Colonic mucosa (tissue), 4 donors: ENCODE measurements around the gene TMLHE. TPM values are rescaled to one million over a fixed set of nuclear protein-coding genes. Genes with fewer than 3 reads are reported as not detected.
"Not testable (repeated sequence)": the region's sequence is repeated elsewhere in the genome, so short reads cannot be mapped to it uniquely, and the experiment has no call there.

ENCODE experiments used
- DNase-seq: peaks from one replicate; pipeline ENCODE4 v3.0.0-alpha.2; 2020
- H3K27ac ChIP-seq: fragments of 200-600 bp; one replicate; pipeline ENCODE4 v1.8.0; 2021
- H3K27me3 ChIP-seq: fragments of 200-600 bp; one replicate; pipeline ENCODE4 v1.8.0; 2021
- H3K36me3 ChIP-seq: fragments of 200-600 bp; one replicate; pipeline ENCODE4 v1.8.0; 2021
- H3K4me1 ChIP-seq: fragments of 200-600 bp; one replicate; pipeline ENCODE4 v1.8.0; 2021; ENCODE audit warnings: mild to moderate bottlenecking
- H3K4me3 ChIP-seq: fragments of 200-600 bp; one replicate; pipeline ENCODE4 v1.8.0; 2021
- H3K9ac ChIP-seq, 2 donors: one replicate each; pipeline ENCODE4 v1.7.0; 2013; ENCODE audit warnings: control low read depth in 2 of 2, low read depth in 2 of 2, low read length in 2 of 2
- H3K9me3 ChIP-seq: fragments of 200-600 bp; one replicate; pipeline ENCODE4 v1.8.0; 2021
- CTCF ChIP-seq: fragments of 200-600 bp; IDR thresholded peaks from one replicate; pipeline ENCODE4 v1.8.0; 2022; ENCODE audit warnings: antibody characterized with exemption, mild to moderate bottlenecking
- intact Hi-C: fragments of 100-400 bp; cut with DNase I; formaldehyde crosslinking; loops from one replicate; pipeline ENCODE4 v1.14.1; 2022
- total RNA-seq, 2 donors: library from RNA; stranded (reverse); fragmentation: NEBNext Ultra II Directional in 1 of 2; extraction: Animal tissue kit (Norgen Biotek cat#: 25700) in 1 of 2; gene quantifications; one replicate each; pipeline ENCODE4 v1.2.1, GENCODE V29; 2021
- donor health status: healthy.
- donor health status: DM: no; HTN: no; CAD: no.
- donor health status: DM: no; HTN: no; CAD: no.

TMLHE gene
- total RNA-seq, 2 donors from 2014 or later = 19.0 to 24.2 TPM

- intact Hi-C loops = no loop called here
- Histone ChIP-seq H3K36me3 (no peaks in the 10 kb centered on the region), H3K9me3 (no peaks in the 10 kb centered on the region), H3K27me3 (no peaks in the 10 kb centered on the region), H3K4me1 (no peaks in the 10 kb centered on the region), H3K9ac (no peak overlapping the region), H3K4me3 (no peak overlapping the region), H3K27ac (no peak overlapping the region)
- DNase-seq = no peak
- TF ChIP-seq CTCF = no peak
Measured at GRCh38 chrX:155514225-155514624, 98.5 kb downstream of the TMLHE start.

- Histone ChIP-seq H3K4me3 (no peak overlapping the region), H3K9me3 (no peaks in the 10 kb centered on the region), H3K9ac (no peak overlapping the region), H3K27ac (no peak overlapping the region), H3K27me3 (no peaks in the 10 kb centered on the region), H3K36me3 (no peaks in the 10 kb centered on the region), H3K4me1 (no peaks in the 10 kb centered on the region)
- intact Hi-C loops = no loop called here
- TF ChIP-seq CTCF = no peak
- DNase-seq = no peak
Measured at GRCh38 chrX:155505296-155505695, 107.5 kb downstream of the TMLHE start.

GRCh38 chrX:155495134-155495533 lies 117.6 kb downstream of the TMLHE start:
- H3K27ac ChIP-seq, H3K36me3 ChIP-seq, H3K4me1 ChIP-seq, H3K9ac ChIP-seq, H3K9me3 ChIP-seq, DNase-seq, H3K27me3 ChIP-seq, intact Hi-C loops, H3K4me3 ChIP-seq: not testable (repeated sequence)

GRCh38 chrX:155491421-155491820 lies 121.3 kb downstream of the TMLHE start:
- H3K4me3 ChIP-seq, intact Hi-C loops, H3K9me3 ChIP-seq, H3K4me1 ChIP-seq, H3K9ac ChIP-seq, H3K27me3 ChIP-seq, H3K36me3 ChIP-seq, H3K27ac ChIP-seq, DNase-seq: not testable (repeated sequence)

GRCh38 chrX:155477136-155477535 lies 135.6 kb downstream of the TMLHE start:
- H3K36me3 ChIP-seq, H3K27me3 ChIP-seq, H3K4me1 ChIP-seq, H3K9ac ChIP-seq, DNase-seq, H3K4me3 ChIP-seq, H3K27ac ChIP-seq, intact Hi-C loops, H3K9me3 ChIP-seq: not testable (repeated sequence)

GRCh38 chrX:155466269-155466938 lies 146.3 kb downstream of the TMLHE start:
- H3K9ac ChIP-seq, H3K36me3 ChIP-seq, H3K4me1 ChIP-seq, H3K4me3 ChIP-seq, H3K27me3 ChIP-seq, H3K27ac ChIP-seq, H3K9me3 ChIP-seq, DNase-seq, intact Hi-C loops: not testable (repeated sequence)

- DNase-seq, H3K4me1 ChIP-seq, H3K27me3 ChIP-seq, H3K9me3 ChIP-seq, intact Hi-C loops, H3K9ac ChIP-seq, H3K36me3 ChIP-seq, H3K4me3 ChIP-seq, H3K27ac ChIP-seq: not testable (repeated sequence)
Measured at GRCh38 chrX:155460501-155460900, 152.3 kb downstream of the TMLHE start.

- intact Hi-C loops, H3K27ac ChIP-seq, DNase-seq, H3K9ac ChIP-seq, H3K9me3 ChIP-seq, H3K36me3 ChIP-seq, H3K27me3 ChIP-seq, H3K4me3 ChIP-seq, H3K4me1 ChIP-seq: not testable (repeated sequence)
Measured at GRCh38 chrX:155458471-155458870, 154.3 kb downstream of the TMLHE start, which contains the start of gene F8A3. TSS of gene F8A3 (minus strand) at chrX:155458620. CDS start at chrX:155458600, 20 bp downstream.

GRCh38 chrX:155457761-155458447 lies 154.8 kb downstream of the TMLHE start:
- H3K27me3 ChIP-seq, H3K4me3 ChIP-seq, intact Hi-C loops, DNase-seq, H3K9ac ChIP-seq, H3K9me3 ChIP-seq, H3K36me3 ChIP-seq, H3K27ac ChIP-seq, H3K4me1 ChIP-seq: not testable (repeated sequence)
